Measurements from ENCODE around the gene C4BPA. TPM values are rescaled to one million over a fixed set of nuclear protein-coding genes. Genes with fewer than 3 reads are reported as not detected.

C4BPA gene
- total and polyA plus RNA-seq, 9 of the 15 experiments (the other 6 are each of a cell fraction or from before 2014, with no cell fraction given) = 0.04 to 0.22 (median 0.11) TPM; not detected in 3

DNA sequence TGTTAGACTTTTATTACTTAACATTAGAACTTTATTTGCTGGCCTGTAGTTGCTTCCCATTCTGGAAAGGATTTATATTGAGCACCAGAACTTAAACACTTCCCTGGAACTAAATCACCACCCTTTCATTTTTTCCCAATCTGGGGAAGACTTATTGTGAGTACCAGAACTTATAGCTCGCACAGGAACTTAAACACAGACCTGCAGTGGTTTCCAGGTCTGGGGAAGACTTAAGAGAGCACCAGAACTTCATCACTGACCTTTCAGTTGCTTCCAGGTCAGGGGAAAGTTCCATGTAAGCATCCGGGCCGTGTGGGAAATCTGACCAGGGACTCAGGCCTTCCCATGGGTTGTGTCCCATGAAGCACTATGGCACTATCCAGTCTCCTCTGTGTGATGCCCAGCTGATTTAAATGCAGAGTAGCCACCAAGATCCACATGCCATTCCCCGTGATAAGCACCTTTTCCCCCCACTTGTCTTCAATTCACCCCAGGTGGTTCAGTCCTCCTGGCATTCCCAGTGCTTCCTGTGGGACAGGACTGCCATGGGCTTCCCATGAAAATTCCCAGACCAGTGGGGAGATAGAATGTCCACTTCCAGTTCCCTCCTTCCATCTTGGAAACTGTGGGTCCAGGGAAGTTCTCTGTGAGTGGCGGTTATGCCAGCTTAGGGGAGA, 48.9 kb downstream of the C4BPA start (continued):
- TF ChIP-seq HEY1 (CRISPR knock-in tag; IDR thresholded peaks at IDR 0.05; ENCODE audit: borderline replicate concordance) (no peak), ATF7 (IDR thresholded peaks at IDR 0.05) (0 out of 2 replicates have a peak, but pooled peaks have one; percentile 29), CHAMP1 (IDR thresholded peaks at IDR 0.05) (no peak), ZNF57 (CRISPR knock-in tag; IDR thresholded peaks at IDR 0.05) (no peak), CHCHD3 (CRISPR knock-in tag; IDR thresholded peaks at IDR 0.05) (no peak), SP2 (IDR thresholded peaks at IDR 0.05; ENCODE audit: extremely low read depth, low read depth, low read length, poor library complexity, severe bottlenecking) (no peak), SMAD3 (CRISPR knock-in tag; conservative IDR thresholded peaks at IDR 0.05) (no peak), ZBTB40 (IDR thresholded peaks at IDR 0.05) (peak; percentile 76), ZBTB40 (CRISPR knock-in tag; IDR thresholded peaks at IDR 0.05) (no peak), POLR3A (IDR thresholded peaks at IDR 0.05; ENCODE audit: borderline replicate concordance, extremely low read depth, insufficient read depth, insufficient read length) (no peak), ZNF695 (CRISPR knock-in tag; IDR thresholded peaks at IDR 0.05) (no peak), ZNF197 (CRISPR knock-in tag; IDR thresholded peaks at IDR 0.05; ENCODE audit: low read depth) (no peak), MCM7 (IDR thresholded peaks at IDR 0.05) (no peak), ZNF3 (CRISPR knock-in tag; IDR thresholded peaks at IDR 0.05) (no peak), MAFG (tag; conservative IDR thresholded peaks at IDR 0.05) (no peak), ELF2 (CRISPR knock-in tag; IDR thresholded peaks at IDR 0.05) (no peak)
- TF ChIP-seq, protein P1, sequence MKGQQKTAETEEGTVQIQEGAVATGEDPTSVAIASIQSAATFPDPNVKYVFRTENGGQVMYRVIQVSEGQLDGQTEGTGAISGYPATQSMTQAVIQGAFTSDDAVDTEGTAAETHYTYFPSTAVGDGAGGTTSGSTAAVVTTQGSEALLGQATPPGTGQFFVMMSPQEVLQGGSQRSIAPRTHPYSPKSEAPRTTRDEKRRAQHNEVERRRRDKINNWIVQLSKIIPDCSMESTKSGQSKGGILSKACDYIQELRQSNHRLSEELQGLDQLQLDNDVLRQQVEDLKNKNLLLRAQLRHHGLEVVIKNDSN (CRISPR knock-in tag; IDR thresholded peaks at IDR 0.05) = no peak

All from K562 (cell line).